HCT116 (cell line): ENCODE results near the gene TNFRSF18. TPM values are rescaled to one million over a fixed set of nuclear protein-coding genes. Genes with fewer than 3 reads are reported as not detected.

ENCODE experiments used
- ATAC-seq: fragments of 200-7000 bp; cut with Tn5 transposase; 2 replicates; pipeline ENCODE4 v1.9.1; 2020; ENCODE audit warnings: mild to moderate bottlenecking, moderate library complexity
- BruUV-seq: library from RNA; stranded (reverse); fragments of 400-500 nt; replicated peaks from 2 replicates; lab custom pipeline; 2021; lab: Mats Ljungman, UMichigan
- CTCF ChIA-PET: fragments of 300-600 bp; sonication (Branson Sonifier 250); formaldehyde crosslinking; loops from one replicate; lab custom pipeline; 2021; ENCODE audit warnings: antibody characterized with exemption; lab: Charles Lee
- POLR2A ChIA-PET: fragments of 300-600, 350-600 bp; sonication (Branson Sonifier 250); formaldehyde crosslinking; loops from one replicate; lab custom pipeline; 2021; ENCODE audit warnings: antibody characterized with exemption; lab: Charles Lee
- RAD21 ChIA-PET, 2 experiments: fragments of 300-600 bp; sonication (Branson Sonifier 250); formaldehyde crosslinking; loops; one replicate each; lab custom pipeline; 2023; ENCODE audit warnings: low total read pairs in 2 of 2; ENCODE audit not compliant: uncharacterized antibody in 2 of 2, unreplicated experiment in 2 of 2, low non-redundant PET in 1 of 2; lab: Charles Lee
- DNase-seq: peaks from one replicate; pipeline ENCODE4 v3.0.0-alpha.2; 2010; ENCODE audit warnings: low read depth, low spot score
- H2AFZ ChIP-seq: fragments of 200-600 bp; shearing (Covaris generic), sonication (generic); 2 replicates; pipeline ENCODE4 v1.6.1; 2017; ENCODE audit warnings: low read depth, mixed run types, mixed read lengths, antibody characterized with exemption, low read length; ENCODE audit not compliant: poor library complexity, severe bottlenecking
- H3K27ac ChIP-seq: 2 replicates; pipeline ENCODE4 v1.5.1; 2012; ENCODE audit warnings: low read depth, low read length
- H3K27me3 ChIP-seq: fragments of 200-600 bp; sonication (generic); 2 replicates; pipeline ENCODE4 v1.6.1; 2016; ENCODE audit warnings: mixed run types, low read length, mixed read lengths; ENCODE audit not compliant: insufficient read depth
- H3K36me3 ChIP-seq, 2 experiments: fragments of 200-500 bp in 1 of 2; fragments of 200-600 bp in 1 of 2; sonication (Bioruptor generic) in 1 of 2; sonication (generic) in 1 of 2; 2 replicates each; pipeline versions ENCODE4 v1.5.1 to v1.6.1; 2014 to 2016; ENCODE audit warnings: low read length in 2 of 2, inconsistent platforms in 1 of 2, mixed read lengths in 1 of 2, mixed run types in 1 of 2; ENCODE audit not compliant: insufficient read depth in 2 of 2, control insufficient read depth in 1 of 2
- H3K4me1 ChIP-seq, 2 experiments: fragments of 200-600 bp in 1 of 2; sonication (generic) in 1 of 2; 2 replicates each; pipeline versions ENCODE4 v1.5.1 to v1.6.1; 2012 to 2017; ENCODE audit warnings: low read length in 2 of 2, inconsistent platforms in 1 of 2, mild to moderate bottlenecking in 1 of 2, mixed read lengths in 1 of 2, mixed run types in 1 of 2, moderate library complexity in 1 of 2; ENCODE audit not compliant: insufficient read depth in 2 of 2, control insufficient read depth in 1 of 2
- H3K4me2 ChIP-seq: fragments of 200-600 bp; sonication (generic); 2 replicates; pipeline ENCODE4 v1.6.1; 2017; ENCODE audit warnings: mixed run types, low read length, mixed read lengths
- H3K4me3 ChIP-seq, 2 experiments: fragments of 200-600 bp in 1 of 2; sonication (generic) in 1 of 2; replicated peaks in 1 of 2; 2 replicates each; pipeline ENCODE4 v1.5.1; 2011 to 2016; ENCODE audit warnings: low read length in 2 of 2, control low read depth in 1 of 2, low read depth in 1 of 2, mild to moderate bottlenecking in 1 of 2, mixed read lengths in 1 of 2, mixed run types in 1 of 2
- H3K79me2 ChIP-seq: fragments of 200-600 bp; sonication (generic); 2 replicates; pipeline ENCODE4 v1.6.1; 2017; ENCODE audit warnings: mild to moderate bottlenecking, mixed run types, low read length, moderate library complexity, mixed read lengths; ENCODE audit not compliant: insufficient read depth
- H3K9ac ChIP-seq: fragments of 200-600 bp; sonication (generic); 2 replicates; pipeline ENCODE4 v1.6.1; 2016; ENCODE audit warnings: low read length, mixed read lengths
- H3K9me2 ChIP-seq: fragments of 200-600 bp; sonication (generic), shearing (Covaris generic); 2 replicates; pipeline ENCODE4 v1.6.1; 2017; ENCODE audit warnings: mixed run types, mild to moderate bottlenecking, moderate library complexity; ENCODE audit not compliant: insufficient read depth
- H3K9me3 ChIP-seq, 2 experiments: fragments of 200-500 bp in 1 of 2; fragments of 200-600 bp in 1 of 2; sonication (Bioruptor generic) in 1 of 2; sonication (generic) in 1 of 2; 2 replicates each; pipeline ENCODE4 v1.6.1; 2014 to 2017; ENCODE audit warnings: low read length in 2 of 2, mixed read lengths in 2 of 2, inconsistent platforms in 1 of 2, low read depth in 1 of 2, mild to moderate bottlenecking in 1 of 2, mixed run types in 1 of 2, moderate library complexity in 1 of 2; ENCODE audit not compliant: control insufficient read depth in 1 of 2, insufficient read depth in 1 of 2
- H4K20me1 ChIP-seq: fragments of 200-600 bp; sonication (generic), shearing (Covaris generic); 2 replicates; pipeline ENCODE4 v1.6.1; 2017; ENCODE audit warnings: mixed run types, mild to moderate bottlenecking, moderate library complexity; ENCODE audit not compliant: insufficient read depth
- CBX3 ChIP-seq: IDR thresholded peaks from 2 replicates; pipeline ENCODE4 v1.6.1; 2012; ENCODE audit warnings: low read depth
- CEBPB ChIP-seq: IDR thresholded peaks from 2 replicates; pipeline ENCODE4 v1.6.1; 2012; ENCODE audit warnings: low read depth
- EGR1 ChIP-seq: IDR thresholded peaks from 2 replicates; pipeline ENCODE4 v1.6.1; 2012; ENCODE audit warnings: low read depth
- FOSL1 ChIP-seq: IDR thresholded peaks from 2 replicates; pipeline ENCODE4 v1.6.1; 2012; ENCODE audit warnings: low read depth
- POLR2A ChIP-seq: IDR thresholded peaks from 2 replicates; pipeline ENCODE4 v1.7.0; 2011; ENCODE audit warnings: borderline replicate concordance; ENCODE audit not compliant: insufficient read depth, insufficient read length; ENCODE audit errors: extremely low read depth
- POLR2AphosphoS5 ChIP-seq: IDR thresholded peaks from 2 replicates; pipeline ENCODE4 v1.6.1; 2011; ENCODE audit warnings: mild to moderate bottlenecking, low read depth, low read length, moderate library complexity
- SIN3A ChIP-seq: IDR thresholded peaks from 2 replicates; pipeline ENCODE4 v1.6.1; 2012; ENCODE audit warnings: low read depth
- SP1 ChIP-seq: IDR thresholded peaks from 2 replicates; pipeline ENCODE4 v1.6.1; 2012; ENCODE audit warnings: low read depth
- YY1 ChIP-seq: IDR thresholded peaks from 2 replicates; pipeline ENCODE4 v1.6.1; 2011; ENCODE audit warnings: low read length, low read depth, moderate library complexity, mild to moderate bottlenecking; ENCODE audit not compliant: insufficient replicate concordance; ENCODE audit errors: extremely low read depth
- ZFX ChIP-seq: fragments of 450-650 bp; IDR thresholded peaks from 2 replicates; pipeline ENCODE4 v1.6.1; 2017
- ZNF274 ChIP-seq: fragments of 200-500 bp; sonication (Bioruptor generic); IDR thresholded peaks from 2 replicates; pipeline ENCODE4 v1.6.1; 2014; ENCODE audit warnings: mild to moderate bottlenecking, low read depth, low read length, inconsistent platforms
- intact Hi-C: fragments of 100-400 bp; cut with micrococcal nuclease; formaldehyde crosslinking; loops from 2 replicates; pipeline ENCODE4 v1.10.0; 2022
- total RNA-seq: library from RNA; stranded (reverse); gene quantifications from one replicate; pipeline ENCODE4 v1.2.1, GENCODE V29; 2021; ENCODE audit not compliant: unreplicated experiment
- TF ChIP-seq, protein P1 (sequence below): IDR thresholded peaks from 2 replicates; pipeline ENCODE4 v1.6.1; 2012; ENCODE audit warnings: low read depth
- TF ChIP-seq, protein P2 (sequence below): IDR thresholded peaks from 2 replicates; pipeline ENCODE4 v1.6.1; 2012
- TF ChIP-seq, protein P3 (sequence below): IDR thresholded peaks from 2 replicates; pipeline ENCODE4 v1.6.1; 2012
- TF ChIP-seq, protein P4 (sequence below): IDR thresholded peaks from 2 replicates; pipeline ENCODE4 v1.6.1; 2011; ENCODE audit warnings: mild to moderate bottlenecking, low read length, moderate library complexity; ENCODE audit not compliant: insufficient replicate concordance; ENCODE audit errors: extremely low read depth

Gene TNFRSF18
- total RNA-seq, 1 experiment from 2014 or later, result 56.2 TPM

DNA sequence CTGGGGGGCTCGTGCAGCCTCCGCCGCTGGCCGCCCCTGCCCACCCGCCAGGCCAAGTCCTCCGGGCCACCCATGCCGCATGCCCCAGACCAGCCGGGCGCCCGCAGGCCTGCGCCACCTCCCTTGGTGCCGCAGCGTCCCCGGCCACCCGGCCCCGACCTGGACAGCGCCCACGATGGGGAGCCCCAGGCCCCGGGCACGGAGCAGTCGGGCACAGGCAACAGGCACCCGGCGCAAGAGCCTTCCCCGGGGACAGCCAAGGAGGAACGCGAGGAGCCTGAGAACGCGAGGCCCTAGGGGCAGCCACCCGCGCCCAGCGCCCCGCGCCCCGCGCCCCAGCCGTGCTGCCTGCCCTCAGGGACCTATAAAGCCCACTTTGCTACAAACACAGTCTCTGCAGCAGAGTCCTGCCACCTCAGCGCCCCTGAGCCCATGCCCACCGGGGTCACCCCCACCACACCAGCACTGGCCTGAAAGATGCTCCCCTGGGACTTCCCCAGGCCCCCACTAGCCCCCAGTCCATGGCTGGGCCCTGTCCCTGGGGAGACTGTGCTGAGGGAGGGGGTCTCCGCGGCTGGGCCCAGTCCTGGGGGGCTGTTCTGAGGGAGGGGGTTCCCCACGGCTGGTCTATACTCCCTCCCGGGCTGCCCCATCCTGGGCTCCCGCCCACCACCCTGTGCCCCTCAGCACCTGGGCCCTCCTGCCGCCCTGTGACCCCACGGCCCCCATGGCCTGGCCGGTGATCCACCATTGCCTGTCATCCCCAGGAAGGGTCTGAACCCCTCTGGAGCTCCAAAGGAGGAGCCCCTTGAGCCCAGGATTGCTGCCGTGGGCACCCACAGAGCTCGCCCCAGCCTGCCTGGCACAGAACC, 8.6 kb downstream of the TNFRSF18 start (continued):
- TF ChIP-seq, protein P1, sequence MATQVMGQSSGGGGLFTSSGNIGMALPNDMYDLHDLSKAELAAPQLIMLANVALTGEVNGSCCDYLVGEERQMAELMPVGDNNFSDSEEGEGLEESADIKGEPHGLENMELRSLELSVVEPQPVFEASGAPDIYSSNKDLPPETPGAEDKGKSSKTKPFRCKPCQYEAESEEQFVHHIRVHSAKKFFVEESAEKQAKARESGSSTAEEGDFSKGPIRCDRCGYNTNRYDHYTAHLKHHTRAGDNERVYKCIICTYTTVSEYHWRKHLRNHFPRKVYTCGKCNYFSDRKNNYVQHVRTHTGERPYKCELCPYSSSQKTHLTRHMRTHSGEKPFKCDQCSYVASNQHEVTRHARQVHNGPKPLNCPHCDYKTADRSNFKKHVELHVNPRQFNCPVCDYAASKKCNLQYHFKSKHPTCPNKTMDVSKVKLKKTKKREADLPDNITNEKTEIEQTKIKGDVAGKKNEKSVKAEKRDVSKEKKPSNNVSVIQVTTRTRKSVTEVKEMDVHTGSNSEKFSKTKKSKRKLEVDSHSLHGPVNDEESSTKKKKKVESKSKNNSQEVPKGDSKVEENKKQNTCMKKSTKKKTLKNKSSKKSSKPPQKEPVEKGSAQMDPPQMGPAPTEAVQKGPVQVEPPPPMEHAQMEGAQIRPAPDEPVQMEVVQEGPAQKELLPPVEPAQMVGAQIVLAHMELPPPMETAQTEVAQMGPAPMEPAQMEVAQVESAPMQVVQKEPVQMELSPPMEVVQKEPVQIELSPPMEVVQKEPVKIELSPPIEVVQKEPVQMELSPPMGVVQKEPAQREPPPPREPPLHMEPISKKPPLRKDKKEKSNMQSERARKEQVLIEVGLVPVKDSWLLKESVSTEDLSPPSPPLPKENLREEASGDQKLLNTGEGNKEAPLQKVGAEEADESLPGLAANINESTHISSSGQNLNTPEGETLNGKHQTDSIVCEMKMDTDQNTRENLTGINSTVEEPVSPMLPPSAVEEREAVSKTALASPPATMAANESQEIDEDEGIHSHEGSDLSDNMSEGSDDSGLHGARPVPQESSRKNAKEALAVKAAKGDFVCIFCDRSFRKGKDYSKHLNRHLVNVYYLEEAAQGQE, result no peak
- no peak for TF ChIP-seq CBX3
- no peak for TF ChIP-seq SP1
- TF ChIP-seq, protein P2, sequence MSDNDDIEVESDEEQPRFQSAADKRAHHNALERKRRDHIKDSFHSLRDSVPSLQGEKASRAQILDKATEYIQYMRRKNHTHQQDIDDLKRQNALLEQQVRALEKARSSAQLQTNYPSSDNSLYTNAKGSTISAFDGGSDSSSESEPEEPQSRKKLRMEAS, result no peak
- TF ChIP-seq SIN3A, result no peak
- TF ChIP-seq ZNF274, result no peak

DNA sequence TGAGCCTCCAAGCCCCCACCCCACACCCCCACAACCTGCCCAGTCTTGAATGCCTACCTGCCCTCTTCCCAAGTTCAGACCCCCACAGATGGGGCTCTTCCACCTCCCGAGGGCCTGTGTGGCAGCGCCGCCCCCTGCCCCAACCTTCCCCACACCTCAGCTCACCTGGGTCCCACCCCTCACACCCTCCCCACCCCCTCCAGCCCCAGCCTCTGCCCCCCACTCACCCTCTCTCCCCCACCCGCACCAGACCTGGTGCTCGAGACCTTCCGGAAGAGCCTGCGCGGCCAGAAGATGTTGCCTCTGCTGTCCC, 9.2 kb downstream of the TNFRSF18 start:
- ATAC-seq (no peak), DNase-seq (no peak)
- Histone ChIP-seq H3K9me3 (peaks cover 0 to 4% of the 10 kb centered on the region in 2 experiments; a peak in 1 of 4 replicates), H3K4me3 (no peak overlapping the region), H3K4me1 (peaks cover 0 to 5% of the 10 kb centered on the region in 2 experiments; a peak in 1 of 4 replicates), H3K9ac (no peak overlapping the region), H3K79me2 (no peaks in the 10 kb centered on the region), H3K36me3 (no peaks in the 10 kb centered on the region), H3K4me2 (no peak overlapping the region), H2AFZ (no peak overlapping the region), H3K9me2 (no peaks in the 10 kb centered on the region), H4K20me1 (no peaks in the 10 kb centered on the region), H3K27me3 (no peaks in the 10 kb centered on the region), H3K27ac (no peak overlapping the region)
- POLR2A ChIA-PET, result no interaction called here
- RAD21 ChIA-PET, result no interaction called here
- no TSS peak for BruUV-seq
- intact Hi-C loops, result no loop called here
- CTCF ChIA-PET, result no interaction called here
- no peak for TF ChIP-seq FOSL1
- no peak for TF ChIP-seq YY1
- TF ChIP-seq CEBPB, result no peak
- no peak for TF ChIP-seq POLR2A
- no peak for TF ChIP-seq EGR1
- TF ChIP-seq, protein P1, result no peak
- TF ChIP-seq SIN3A, result no peak
- TF ChIP-seq POLR2AphosphoS5, result no peak
- TF ChIP-seq, protein P3, sequence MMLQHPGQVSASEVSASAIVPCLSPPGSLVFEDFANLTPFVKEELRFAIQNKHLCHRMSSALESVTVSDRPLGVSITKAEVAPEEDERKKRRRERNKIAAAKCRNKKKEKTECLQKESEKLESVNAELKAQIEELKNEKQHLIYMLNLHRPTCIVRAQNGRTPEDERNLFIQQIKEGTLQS, result no peak
- no peak for TF ChIP-seq ZNF274
- no peak for TF ChIP-seq SP1
- TF ChIP-seq ZFX, result no peak
- TF ChIP-seq, protein P4, sequence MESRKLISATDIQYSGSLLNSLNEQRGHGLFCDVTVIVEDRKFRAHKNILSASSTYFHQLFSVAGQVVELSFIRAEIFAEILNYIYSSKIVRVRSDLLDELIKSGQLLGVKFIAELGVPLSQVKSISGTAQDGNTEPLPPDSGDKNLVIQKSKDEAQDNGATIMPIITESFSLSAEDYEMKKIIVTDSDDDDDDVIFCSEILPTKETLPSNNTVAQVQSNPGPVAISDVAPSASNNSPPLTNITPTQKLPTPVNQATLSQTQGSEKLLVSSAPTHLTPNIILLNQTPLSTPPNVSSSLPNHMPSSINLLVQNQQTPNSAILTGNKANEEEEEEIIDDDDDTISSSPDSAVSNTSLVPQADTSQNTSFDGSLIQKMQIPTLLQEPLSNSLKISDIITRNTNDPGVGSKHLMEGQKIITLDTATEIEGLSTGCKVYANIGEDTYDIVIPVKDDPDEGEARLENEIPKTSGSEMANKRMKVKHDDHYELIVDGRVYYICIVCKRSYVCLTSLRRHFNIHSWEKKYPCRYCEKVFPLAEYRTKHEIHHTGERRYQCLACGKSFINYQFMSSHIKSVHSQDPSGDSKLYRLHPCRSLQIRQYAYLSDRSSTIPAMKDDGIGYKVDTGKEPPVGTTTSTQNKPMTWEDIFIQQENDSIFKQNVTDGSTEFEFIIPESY, result no peak
